Kidney tubule cell (primary cell): ENCODE measurements around the gene CTIF.

Experiments
- DNase-seq: peaks from one replicate; pipeline ENCODE4 v3.0.0-alpha.2; 2018; ENCODE audit warnings: low spot score

Gene CTIF

DNA sequence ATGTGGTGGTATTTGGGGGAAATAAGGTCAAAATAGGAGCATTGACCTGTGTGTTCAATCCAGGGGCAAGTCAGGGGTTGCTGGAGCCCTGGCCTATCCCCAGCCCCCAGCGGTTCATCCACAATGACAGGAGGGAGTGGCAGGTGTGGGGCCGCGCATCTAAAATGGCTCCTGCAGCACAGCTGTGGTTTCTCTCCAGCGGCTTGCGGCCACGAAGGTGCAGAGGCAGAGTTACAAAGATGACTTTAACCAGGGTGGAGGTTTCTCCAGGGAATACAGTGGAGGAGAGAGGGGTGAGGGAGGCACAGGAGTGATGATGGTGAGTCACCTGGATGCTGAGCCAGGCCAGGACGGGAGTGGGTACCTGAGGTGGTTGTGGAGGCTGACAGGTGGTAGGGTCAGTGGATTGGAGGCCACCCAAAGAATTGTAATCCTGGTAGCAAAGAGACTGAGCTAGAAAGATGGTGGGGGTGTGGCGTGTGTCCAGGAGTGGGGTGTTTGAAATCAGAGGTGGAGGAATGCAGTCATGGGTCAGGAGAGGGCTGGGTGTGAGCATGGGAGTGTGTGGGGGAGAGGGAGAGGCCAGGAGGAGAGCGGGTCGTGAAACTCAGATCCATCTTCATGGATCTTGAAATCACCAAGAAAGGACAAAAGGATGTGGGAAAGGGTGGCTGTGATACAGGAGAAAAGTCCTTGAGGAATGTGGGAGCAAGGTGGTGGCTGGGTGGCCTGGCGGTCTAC lies 83.2 kb downstream of the CTIF start:
- DNase-seq: peak; percentile 49

- peak; percentile 87 for DNase-seq
Observed at GRCh38 chr18:48622911-48623431, 84.1 kb downstream of the CTIF start.

DNA sequence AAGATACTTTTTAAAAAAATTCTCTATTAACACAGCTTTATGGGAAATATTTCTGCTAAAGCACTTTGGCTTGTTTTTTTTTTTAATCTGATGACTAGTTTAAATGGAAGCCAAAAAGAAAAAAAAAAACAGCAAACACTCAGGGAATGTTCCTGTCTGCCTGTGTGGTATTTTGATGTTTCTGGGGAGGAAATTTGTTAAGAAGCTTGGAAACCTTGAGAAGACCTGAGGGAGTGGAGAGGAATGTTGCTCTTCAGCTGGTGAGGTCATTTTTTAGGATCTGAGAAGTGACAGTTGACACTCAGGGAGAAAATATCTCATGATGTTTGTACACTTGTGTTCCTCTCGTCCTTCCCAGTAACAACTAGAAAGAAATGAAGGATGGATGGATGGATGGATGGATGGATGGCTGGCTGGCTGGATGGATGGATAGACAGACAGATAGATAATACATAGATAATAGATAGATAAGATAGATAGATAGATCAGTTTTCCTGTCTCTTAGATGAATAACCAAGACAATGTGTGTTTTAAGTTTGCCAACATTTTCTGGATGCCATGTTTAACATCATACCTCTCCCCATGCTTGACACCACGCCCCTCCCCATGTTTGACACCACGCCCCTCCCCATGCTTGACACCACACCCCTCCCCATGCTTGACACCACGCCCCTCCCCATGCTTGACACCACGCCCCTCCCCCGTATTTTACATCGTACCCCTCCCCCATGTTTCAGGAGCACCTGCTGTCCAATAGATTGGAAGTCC lies 84.8 kb downstream of the CTIF start:
- DNase-seq: peak; percentile 90

DNA sequence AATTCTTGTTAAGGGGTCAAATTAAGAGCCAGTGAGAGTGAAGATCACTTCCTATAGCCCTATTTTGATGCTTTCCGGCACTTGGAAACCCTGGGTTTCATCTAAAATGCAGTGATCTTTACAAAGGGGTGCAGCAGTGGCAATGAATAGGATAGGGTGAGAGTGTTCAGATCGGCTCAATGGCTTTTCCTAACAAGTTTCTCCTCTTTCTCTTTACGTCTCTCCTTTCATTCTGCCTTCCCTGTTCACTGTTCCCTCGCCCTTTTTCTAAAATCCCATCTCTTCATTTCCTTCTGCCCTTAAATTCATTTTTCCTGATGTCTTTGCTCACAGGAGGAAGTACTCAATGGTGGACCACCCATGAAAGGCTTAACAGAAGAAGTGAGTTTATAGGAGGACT lies 86.0 kb downstream of the CTIF start:
- DNase-seq: no peak

DNA sequence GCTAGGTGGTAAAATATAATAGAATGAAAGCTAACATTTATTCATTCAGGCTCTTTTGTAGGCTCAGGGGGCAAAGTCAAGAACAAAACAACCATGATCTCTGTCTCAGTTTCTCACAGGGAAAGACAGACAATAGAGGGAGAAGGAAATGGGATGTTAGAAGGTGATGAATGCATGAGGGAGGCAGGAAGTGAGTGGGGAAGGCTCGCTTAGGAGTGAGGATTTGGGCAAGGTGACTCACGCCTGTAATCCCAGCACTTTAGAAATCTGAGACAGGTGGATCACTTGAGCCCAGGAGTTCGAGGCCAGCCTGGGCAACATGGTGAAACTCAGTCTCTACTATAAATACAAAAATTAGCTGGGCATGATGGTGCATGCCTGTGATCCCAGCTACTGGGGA lies 88.4 kb downstream of the CTIF start:
- DNase-seq: peak; percentile 75

GRCh38 chr18:48629730-48630324 lies 91.0 kb downstream of the CTIF start:
- peak; percentile 92 for DNase-seq

DNA sequence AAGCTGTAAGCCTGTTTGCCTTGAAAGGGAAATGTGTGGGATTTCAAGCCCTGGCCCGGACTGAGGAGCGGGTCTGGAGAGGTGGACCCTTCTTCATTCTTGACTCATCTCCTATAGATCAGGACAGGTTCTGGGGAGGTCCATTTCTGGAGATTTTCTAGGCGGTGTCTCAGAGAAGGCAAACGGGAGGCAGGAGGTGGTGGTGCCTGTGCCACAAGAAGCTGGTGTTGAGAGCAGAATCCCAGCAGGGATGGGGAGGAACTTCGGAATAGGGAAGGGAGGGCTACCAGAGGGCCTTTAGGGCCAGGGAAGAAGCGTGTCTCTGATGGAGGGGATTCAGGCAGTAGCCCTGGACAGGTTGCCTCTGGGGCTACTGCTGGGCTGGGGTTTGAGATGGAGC lies 93.0 kb downstream of the CTIF start:
- DNase-seq: no peak

DNA sequence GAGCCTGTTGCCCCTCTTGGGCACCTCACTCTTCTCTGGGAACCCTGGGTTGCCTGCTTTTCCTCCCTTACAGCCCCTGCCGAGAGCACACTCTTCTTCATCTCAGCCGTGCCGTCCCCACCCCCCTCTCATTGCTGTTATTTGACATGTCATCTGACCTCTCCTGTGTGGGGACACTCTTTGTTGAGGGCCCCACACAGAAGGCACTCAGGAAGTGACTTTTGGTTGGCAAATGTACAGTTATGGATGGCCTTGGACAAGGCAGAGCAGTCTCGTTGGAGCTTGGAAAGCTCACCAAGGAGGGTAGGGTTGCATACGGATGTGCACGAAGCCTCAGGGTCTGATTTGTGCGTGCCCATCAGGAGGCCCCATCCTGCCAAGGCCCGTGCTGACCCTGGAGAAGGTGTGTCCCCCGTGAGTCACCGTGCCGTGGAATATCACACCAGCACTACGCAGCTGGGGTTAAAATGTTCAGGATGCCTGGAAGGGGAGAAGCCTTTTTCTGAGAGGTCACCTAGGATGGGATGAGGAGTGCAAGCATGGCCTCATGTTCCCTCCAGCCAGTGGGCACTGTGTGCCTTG lies 93.9 kb downstream of the CTIF start:
- DNase-seq: no peak

DNA sequence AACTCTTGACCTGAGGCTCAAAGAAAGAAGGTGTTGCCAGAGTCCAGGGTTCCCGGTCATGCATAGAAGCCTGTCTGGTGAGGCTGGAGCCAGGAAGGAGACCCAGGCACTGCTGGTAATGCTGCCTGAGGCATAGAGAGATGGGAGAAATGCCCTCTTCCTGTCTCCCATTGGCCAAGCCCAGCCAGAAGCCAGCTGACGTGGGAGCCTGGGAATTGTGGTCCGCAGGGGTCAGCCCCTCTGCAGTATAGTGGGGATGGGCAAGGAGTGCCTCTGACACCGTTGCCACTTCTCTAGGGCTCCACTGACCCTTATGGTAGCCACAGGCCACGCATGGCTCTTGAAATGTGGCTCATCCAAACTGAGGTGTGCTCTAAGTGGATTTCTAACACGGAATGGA lies 95.7 kb downstream of the CTIF start:
- DNase-seq: no peak

DNA sequence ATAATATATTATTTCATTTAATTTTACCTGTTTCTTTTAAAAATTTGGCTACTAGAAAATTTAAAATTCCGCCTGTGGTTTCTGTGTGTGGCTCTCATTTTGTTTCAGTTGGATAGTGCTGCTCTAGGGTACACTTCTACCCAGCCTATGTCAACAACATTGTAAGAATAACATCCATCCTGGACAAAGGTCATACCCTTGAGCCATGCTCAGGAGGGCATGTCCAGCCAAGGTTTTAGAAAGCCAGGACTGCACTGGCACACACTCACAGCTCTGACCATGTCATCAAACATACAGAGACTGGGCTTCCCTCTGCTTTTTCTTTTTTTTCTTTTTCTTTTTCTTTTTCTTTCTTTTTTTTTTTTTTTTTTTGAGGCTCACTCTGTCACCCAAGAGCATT lies 96.1 kb downstream of the CTIF start:
- DNase-seq: no peak

DNA sequence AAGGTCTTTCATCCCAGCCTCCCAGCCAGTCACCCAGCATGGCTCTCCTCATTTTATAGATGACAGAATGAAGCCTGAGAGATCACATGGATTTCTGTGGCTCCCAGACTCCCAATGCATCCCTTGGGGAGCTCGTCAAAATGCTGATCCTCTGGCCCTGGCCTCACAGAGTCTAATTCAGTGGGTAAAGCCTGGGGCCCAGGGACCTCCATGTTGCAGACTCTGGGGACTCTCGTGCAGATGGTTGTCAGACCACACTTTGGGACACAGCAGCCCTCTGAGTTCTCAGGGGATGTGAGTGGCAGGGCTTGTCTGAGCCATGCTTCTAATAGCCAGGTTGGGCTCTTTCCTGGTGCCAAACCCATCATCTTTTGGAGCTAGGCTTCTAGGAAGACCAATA lies 97.0 kb downstream of the CTIF start:
- no peak for DNase-seq

DNA sequence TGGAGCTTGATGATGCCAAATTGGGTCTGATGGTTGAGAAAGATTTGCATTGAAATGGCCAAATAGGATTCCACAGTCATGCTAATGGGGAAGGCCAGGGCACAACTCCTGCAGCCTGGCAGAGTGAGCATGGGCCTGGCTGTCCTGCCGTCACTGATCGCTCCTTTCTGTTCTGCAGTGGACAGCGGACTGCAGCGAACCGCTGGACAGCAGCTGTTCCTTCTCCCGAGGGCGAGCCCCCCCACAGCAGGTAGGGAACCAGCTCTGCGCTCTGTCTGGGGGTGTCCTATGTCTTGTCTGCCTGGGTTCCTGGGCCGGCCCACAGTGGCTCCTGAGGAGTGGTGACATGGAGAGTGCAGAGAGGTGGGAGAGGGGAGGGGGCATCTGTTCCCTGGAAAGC lies 97.6 kb downstream of the CTIF start:
- no peak for DNase-seq

- DNase-seq: no peak
Observed at GRCh38 chr18:48637081-48637990, 98.5 kb downstream of the CTIF start.

GRCh38 chr18:48638451-48638850 lies 99.6 kb downstream of the CTIF start:
- no peak for DNase-seq

DNA sequence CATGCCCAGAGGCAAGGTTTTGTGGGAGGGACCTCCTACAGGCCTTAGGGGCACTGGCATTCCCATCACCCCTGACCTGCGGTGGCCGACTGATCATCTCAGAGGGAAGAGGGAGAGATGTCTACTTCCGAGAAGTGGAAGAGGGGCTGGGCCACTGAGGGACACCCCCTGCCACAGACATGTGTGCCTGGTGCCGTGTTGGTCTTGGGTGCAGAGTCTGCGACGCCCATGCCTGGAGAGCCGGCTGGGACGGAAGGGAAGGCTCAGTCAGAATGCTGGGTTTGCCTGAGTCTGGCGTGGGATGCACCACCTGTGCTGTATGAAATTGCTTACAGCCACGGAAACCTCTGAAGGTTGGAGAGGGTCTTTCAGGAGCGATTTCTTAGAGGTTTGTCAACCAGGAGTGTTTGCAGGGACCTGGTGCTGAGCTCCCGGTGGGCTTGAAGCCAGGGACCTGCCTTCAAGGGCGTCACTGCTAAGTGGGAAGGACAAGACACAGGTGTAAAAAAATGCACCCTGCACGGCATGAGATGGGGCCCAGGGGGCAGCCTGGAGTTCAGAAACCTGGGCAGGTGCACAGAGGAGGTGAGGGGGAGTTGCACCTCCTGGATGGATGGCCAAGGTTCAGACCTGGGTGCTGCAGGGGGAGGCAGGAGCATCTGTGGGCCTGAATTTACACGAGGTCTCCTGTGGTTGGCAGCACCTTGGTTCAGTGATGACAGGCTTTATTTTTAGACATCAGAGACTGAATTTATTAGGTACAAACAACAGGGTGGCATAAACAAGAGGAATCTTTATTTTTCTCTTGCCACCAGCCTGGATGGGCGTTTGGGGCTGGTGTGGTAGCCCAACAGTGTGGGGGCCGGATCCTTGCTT lies 100.3 kb downstream of the CTIF start:
- no peak for DNase-seq

GRCh38 chr18:48639772-48640432 lies 101.1 kb downstream of the CTIF start:
- DNase-seq: no peak

- peak; percentile 47 for DNase-seq
Observed at GRCh38 chr18:48640566-48641270, 101.9 kb downstream of the CTIF start.

DNA sequence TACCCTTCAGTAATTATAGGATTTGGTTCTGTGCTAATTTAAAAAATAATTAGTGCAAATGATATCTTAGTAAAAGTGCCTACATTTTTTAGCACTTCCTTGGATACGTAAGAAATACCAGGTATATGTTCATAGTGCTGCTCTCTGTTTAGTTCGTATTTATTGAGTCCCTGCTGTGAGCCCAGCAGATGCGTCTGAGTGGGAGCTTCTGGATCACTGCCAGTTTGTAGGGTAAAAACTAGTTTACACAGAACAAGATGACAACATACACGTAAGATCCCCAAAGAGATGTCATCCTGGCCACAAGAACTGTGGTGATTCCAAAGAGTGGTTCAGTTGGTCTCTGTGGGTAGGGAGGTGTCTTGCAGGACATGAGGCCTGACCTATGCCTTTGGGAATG lies 103.2 kb downstream of the CTIF start:
- no peak for DNase-seq

- DNase-seq: no peak
Observed at GRCh38 chr18:48642503-48642902, 103.7 kb downstream of the CTIF start.
